NK-92 treated with Interleukin-12 subunit alpha and Interleukin-12 subunit beta, amount 100 ng/mL, for 24 hours (cell line): Measurements from ENCODE around the gene HELZ.
"Not testable (repeated sequence)": the region's sequence is repeated elsewhere in the genome, so short reads cannot be mapped to it uniquely, and the experiment has no call there.

Source experiments
- DNase-seq: peaks from one replicate; lab custom pipeline; 2025; lab: John Stamatoyannopoulos, UW

Gene HELZ

DNA sequence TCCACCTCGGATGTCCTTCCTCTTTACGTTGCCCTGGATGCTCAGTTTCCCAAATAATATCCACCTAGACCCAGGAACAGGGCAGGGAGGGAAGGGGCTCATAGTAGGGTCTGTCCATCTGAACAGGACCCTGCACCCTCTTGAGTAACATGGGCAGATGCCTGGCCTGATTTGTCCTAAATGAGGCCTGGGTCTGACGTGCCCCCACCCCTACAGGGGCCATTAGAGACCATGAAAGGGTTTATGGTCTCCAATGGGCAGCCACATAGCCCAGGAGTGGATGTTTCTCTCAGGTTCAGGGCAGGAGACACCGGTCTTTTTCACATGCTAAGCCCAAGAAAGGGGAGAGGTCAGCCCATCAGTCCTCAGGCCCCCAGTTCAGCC is 193.8 kb downstream of the HELZ start:
- DNase-seq, result no peak

DNA sequence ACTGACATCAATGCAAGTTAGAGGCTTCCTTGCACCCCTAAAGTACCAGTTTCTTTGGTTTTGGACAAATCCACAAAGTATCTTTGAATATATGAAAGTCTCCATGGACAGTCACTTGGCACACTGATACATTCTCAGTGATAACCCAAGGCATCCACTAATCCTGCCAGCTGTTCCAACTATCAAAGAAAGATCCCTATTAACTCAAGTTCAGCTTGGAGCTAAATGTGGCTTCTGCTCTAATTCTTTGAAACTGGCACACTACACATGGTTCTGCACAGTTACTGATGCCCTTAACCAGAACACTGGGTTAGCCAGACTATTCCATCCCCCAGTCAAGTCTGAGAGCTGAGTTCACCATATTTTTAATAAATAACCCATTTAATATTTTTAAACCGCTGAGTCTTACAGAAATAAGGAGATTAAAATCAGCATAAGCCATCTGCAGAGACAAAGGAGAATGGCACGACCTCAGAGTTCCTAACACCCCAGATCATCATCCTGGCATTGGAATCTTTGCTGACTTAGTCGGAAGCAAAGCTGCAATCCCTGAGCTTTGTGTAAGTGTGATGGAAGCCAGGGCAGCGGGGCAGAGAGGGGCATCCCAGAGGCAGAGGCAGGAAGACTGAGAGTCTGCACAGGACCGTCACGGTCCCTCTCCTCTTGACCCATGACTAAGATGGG is 194.4 kb downstream of the HELZ start:
- DNase-seq, result no peak

DNA sequence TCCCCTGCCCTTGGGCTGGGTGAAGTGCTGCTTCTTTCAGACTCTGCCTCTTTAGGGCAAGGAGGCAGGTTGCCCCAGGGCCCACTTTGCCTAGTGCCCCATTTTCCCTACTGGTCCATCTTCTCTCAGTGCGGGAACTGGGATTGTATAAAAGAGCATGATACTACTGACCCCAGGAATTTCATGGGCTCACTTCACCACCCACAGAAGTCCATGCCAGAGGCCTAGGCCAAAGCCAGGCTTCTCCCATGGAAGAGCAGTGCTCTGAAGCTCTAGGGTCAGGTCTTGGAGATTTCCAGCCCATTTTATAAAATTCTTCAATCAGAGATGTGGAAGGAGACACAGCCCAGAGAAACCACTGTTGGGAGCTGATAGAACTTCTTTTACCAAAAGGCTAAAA is 194.9 kb downstream of the HELZ start:
- no peak for DNase-seq

DNA sequence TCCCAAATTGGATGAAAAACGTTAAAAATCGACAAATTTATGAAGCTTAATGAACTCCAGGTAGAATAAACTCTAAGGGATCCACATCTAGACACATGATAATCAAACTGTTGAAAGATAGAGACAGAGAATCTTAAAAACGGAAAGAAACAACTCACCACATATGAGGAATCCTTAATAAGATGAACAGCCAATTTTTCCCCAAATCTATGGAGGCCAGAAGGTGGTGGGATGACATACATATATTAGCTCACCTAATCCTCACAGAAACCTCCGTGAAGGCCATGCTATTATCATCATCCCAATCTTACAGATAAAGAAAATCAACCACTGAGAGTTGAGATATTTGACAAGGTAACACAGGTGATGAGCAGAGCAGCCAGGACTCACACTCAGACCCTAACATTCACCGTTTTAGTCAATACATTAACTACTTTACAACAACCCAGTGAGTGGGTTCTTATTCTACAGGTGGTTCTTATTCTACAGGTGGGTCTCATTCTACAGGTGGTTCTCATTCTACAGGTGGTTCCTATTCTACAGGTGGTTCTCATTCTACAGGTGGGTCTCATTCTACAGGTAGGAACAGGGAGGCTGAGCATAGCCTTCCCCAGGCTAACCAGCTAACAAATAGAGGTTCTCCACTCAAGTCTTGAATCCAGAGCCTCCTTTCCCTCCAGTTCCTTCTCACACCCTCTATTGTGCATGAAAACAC is 195.8 kb downstream of the HELZ start:
- no peak for DNase-seq

DNA sequence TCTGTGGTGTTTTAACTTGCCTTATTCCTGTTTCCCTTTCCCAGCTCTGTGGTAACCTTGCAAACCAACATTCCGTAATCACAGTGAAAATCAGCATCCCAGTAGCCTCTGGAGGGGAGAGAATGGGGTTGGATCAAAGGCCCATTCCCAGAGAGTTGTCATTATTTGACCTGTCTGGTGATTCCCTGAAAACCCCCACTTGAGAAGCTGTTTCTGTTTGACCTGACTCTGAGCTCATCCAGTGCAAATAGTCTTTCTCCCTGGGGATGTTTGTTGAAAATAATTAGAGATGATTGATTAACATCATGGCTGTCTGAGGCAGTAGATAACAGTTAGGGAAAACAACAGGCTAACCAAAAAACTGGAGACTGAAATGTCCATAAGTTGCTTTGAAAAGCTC is 197.6 kb downstream of the HELZ start:
- DNase-seq, result no peak

DNA sequence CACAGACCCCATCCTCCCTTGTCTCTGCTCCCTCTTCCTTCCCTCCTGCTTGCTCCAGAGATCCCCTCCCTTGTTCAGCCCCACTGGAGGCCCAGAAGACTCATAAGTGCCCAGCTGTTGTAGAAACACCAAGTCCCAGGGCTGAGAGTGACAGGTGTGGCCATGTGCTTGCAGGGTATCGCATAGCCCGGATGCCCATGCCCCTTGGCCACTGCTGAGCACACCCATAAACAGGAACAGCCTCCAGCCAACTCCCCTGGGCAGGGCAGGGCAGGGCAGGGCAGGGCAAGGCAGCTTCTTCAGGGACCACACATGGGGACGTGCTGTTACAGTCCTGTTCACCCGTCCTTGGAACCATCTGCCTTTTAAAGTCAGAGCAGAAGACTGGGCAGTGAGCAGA is 198.6 kb downstream of the HELZ start:
- no peak for DNase-seq

DNA sequence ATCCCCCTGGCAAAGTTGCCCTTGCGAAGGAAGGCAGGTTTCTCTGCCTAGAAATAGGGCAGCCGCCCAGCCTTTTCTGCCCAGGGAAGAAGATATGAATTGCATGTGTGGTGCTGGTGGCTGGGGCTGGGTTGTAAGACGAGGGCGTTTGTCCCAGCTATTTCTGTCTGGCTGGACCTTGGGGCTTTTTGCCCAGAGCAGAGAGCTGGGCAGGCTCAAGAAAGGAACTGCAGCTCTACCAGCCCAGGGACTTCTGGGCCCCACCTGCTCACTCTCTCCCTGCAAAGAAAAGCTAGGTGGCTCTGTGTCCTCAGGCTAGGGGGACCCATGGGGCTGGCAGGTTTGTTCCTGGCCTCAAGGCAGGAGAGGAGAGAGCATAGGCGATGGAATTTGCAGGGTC is 200.1 kb downstream of the HELZ start:
- DNase-seq, result no peak

DNA sequence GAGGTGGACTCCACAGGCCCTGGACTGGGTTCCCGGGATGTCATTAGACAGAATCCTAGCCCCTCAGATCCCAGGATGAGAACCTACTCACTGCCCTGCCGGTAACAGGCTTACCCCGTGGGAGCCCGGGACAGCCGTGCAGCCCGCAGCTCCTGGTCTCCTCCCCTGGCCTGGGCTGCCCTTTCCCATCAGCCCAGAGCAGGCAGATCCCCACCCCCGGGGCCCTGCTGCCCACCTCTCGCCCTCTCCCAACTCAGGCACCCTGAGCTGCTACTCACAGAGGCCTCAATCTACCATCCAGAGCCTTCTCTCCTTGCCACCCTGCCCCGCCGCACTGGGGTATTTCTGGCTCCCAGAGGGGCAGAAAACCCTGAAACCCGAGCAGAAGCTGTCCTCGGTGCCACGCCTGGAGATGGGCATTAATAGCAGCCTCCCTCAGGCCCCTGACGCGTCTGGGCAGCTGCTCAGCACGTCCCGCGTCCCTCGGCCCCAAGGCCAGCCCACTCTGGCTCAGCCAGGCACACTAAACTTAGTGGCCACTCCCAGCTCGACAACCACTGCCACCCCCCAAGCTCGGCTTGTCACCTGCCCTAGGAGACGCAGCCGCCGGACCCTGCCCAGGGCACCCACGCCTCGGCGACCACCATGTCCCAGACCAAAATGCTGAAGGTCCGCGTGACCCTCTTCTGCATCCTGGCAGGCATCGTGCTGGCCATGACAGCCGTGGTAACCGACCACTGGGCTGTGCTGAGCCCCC is 200.8 kb downstream of the HELZ start, which contains the start of gene CACNG1:
Gene CACNG1 (plus strand): TSS at position 539 of the 757 bp plus-strand sequence. CDS start 107 bp downstream, at position 646.
- no peak for DNase-seq

DNA sequence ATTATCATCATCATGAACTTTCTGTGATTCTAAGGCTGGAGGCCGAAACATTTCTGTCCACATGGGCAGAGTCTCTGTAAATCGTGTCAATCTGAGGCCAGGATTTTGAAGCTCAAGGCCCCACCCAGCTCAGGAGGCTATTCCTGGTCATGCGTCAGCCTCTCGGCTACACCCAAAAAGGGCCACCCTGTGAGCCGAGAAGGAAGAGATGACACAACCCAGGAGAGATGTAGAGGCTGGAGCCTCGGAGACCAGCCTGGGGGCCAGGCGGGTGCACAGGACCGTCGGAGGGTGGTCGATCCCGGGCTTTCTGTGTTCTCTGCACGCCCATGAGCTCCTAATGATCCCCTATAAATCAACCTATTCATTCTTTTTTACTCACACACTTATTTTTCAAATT is 201.7 kb downstream of the HELZ start:
- no peak for DNase-seq

DNA sequence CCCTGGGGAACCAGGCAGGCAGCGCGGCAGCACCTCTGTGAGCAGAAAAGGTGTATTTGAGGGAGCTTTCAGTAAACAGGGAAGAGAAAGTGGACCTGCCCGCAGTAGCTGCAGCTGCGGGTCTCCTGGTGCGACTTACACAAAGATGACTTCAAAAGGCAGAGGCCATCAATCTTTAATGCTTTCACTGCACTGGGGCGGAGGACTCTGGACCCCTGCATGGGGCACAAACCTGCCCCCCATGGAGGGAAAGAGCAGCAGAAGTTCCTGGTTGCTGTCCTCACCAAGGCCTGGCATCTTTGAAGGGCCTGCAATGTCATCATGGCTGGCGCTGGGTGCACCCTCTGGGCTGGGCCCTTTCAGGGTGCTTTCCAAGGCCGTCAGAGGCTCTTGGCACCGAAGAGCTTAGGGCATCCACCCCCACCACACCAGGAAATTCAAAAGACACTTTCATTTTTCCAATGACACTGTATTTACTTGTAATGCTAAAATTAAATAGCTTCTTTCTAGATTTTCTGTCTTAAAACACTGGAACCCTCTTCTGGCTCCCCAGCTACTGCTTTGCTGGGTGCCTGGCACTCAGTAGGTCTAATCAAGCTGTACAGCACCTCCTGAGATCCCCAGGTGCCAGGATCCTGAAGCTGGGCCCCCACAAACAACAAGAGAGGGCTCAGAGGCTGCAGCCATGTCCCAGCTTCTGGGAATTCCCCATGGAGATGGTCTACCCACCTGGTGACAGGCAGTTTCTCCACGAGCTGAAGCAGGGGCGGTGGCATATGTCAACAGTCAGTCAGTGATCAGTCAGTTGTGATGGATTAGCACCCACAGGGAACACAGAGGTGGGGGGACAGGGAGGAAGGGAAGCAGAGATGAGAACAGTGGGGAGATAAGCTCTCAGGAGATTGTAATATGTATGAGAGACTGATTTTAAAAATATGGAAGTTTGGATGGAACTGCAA is 202.8 kb downstream of the HELZ start:
- DNase-seq, result no peak

DNA sequence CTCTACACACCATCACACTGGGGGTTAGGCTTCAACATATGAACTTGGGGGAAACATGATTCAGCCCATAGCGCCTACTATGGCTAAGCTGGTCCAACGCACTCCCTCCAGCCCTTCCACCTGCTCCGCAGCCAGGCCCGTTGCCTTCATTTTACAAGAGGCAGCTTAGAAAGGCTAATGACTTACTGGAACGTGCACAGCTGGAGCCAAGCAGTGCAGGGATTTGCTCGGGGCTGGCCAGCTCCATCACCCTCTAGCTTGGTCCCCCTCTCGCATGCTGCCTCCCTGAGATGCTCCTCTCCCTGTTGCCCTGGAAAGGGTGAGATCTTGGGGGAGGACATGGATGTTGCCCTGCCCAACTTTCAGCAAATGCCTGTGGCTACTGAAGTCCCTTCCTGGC is 203.5 kb downstream of the HELZ start:
- DNase-seq, result no peak

DNA sequence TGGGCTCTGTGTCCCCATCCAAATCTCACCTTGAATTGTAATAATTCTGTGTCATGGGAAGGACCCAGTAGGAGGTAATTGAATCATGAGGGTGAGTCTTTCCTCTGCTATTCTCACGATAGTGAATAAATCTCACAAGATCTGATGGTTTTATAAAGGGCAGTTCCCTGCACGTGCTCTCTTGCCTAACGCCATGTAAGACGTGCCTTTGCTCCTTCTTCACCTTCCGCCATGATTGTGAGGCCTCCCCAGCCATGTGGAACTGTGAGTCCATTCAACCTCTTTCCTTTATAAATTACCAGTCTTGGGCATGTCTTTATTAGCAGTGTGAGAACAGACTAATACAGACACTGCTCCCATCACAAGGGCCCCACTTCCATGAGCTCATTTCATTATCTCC is 203.9 kb downstream of the HELZ start:
- not testable (repeated sequence) for DNase-seq

DNA sequence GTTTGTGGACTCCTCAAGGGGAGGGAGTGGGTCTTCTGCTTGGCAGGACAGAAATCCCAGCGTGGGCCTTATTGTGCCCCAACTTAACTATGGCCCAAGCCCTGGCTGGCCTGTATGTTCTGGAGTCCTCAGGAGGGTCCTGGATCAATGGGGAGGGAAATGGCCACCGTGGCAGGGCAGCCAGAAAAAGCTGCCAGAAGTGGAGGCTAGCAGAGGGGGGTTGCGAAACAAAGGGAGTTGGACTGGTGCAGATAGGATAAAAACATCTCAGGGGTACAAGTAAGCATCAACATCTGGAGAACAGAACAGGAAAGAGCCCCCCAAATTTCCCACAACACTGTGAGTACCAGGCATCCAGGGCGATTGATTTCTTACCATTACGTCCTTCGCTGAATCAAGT is 204.3 kb downstream of the HELZ start:
- no peak for DNase-seq

DNA sequence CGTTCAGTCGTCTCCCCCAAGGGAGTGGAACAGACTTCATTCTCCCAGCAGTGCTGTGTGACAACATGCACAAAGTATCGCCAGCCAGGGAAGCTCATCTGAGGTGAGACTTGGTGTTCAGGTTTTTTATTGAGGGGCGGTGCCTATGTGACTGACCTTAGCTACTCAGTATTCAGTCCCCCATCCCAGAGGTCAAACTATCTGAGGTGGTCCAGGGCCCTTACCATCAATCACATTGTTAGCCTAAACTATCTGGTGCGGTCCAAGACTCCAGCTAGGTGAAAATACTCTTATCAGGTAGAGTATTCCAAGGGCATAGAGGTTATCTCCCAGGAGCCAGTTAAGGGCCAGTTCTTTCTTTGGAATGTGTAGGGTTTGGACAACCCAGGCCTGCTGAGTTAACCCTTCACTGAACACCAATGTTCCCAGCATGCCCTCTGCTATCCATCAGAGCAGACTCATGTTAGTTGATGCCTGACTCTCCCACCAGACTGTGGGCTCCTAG is 206.1 kb downstream of the HELZ start:
- DNase-seq, result no peak

DNA sequence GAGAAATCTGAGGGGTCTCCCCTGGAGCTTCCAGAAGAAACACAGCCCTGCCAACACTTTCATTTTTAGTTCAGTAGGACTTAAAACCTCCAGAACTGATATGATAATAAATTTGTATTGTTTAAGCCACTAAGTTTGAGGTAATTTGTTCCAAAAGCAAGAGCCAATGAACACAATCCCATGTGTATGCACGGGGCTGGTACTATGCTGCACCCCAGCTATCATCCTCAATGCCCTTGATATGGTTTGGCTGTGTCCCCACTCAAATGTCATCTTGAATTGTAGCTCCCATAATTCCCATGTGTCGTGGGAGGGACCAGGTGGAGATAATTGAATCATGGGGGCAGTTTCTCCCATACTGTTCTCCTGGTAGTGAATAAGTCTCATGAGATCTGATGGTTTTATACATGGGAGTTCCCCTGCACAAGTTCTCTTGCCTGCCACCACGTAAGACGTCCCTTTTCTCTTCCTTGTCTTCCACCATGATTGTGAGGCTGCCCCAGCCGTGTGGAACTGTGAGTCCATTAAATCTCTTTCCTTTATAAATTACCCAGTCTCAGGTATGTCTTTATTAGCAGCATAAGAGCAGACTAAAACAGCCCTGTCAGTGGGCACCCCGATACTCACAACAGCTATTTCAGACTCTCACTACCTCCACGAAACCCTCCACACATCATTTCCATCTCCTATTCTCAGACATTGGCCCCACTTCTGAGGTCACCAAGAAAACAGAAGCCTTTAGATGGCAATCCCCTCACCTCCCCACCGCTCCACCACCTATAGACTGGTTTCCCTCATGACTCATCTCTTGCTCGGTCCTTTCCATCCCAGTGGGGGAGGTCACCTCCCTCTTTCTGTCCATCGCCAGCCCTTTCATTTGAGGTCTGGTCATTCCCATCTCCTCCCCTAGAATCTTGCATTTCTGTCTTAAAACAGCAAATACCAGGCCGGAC is 209.6 kb downstream of the HELZ start:
- DNase-seq, result no peak

DNA sequence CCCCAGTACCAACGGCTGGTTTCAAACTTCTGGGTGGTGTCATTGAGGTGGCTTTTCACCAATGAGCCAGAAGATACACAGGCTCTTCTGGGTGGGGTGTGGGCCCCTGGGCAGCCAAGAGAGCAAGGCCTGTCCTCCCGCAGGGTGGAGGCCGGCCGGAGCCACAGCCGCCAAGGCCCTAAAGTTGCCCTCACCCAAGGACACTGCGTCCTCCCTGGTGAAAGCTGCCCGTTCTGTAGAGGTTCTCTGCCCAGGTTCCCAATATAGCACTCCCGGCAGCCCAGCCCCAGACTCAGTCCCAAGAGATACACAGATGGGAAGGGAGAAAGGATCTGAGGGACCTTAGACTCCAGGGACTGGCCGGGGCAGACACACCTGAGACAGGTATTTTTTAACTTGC is 211.4 kb downstream of the HELZ start:
- DNase-seq, result no peak

DNA sequence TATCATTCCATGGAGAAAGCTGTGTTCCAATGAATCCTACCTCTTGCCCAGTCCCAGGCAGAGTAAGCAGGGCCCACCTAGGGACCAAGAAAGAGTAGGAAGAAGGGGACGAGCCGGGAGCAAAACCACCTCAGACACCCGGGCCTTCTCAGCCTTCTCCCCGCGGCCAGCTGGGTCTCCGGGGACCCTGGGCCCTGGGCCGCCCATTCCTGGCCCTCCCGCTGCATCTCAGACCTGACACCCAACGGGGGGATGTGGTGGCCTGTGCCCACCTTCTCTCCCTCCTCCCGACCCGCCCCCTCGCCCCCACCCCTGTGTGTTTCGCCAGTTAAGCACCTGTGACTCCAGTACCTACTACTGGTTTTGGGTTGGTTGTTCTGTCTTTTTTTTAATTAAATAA is 212.0 kb downstream of the HELZ start:
- no peak for DNase-seq

DNA sequence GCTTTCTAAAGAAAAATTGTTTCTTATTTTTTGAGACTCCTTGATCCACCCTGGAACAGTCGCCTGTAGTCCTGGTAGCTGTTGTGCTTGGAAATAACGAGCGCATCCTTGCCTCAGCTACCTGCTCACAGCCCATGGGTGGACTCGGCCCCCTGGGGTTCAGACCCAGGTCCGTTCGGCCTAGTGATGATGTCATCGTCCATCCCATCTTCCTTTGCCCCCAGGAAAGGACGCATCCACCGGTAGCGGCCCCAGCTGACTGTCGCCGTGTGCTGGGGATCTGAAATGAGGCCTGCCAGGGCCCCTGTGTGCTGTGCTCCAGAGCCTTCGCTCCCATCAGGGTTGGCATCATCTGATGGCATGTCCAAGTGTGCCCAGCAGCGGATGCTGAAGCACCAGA is 212.6 kb downstream of the HELZ start:
- no peak for DNase-seq

DNA sequence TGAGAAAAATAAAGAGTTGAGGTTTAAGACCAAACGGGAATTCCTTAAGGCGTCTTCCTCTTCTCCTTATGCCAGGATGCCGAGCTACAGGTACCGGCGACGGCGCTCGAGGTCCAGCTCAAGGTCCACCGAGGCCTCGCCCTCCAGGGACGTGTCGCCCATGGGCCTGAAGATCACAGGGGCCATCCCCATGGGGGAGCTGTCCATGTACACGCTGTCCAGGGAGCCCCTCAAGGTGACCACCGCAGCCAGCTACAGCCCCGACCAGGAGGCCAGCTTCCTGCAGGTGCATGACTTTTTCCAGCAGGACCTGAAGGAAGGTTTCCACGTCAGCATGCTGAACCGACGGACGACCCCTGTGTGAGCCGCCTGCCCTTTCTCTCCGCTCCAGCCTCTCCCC is 214.4 kb downstream of the HELZ start:
- DNase-seq, result no peak

DNA sequence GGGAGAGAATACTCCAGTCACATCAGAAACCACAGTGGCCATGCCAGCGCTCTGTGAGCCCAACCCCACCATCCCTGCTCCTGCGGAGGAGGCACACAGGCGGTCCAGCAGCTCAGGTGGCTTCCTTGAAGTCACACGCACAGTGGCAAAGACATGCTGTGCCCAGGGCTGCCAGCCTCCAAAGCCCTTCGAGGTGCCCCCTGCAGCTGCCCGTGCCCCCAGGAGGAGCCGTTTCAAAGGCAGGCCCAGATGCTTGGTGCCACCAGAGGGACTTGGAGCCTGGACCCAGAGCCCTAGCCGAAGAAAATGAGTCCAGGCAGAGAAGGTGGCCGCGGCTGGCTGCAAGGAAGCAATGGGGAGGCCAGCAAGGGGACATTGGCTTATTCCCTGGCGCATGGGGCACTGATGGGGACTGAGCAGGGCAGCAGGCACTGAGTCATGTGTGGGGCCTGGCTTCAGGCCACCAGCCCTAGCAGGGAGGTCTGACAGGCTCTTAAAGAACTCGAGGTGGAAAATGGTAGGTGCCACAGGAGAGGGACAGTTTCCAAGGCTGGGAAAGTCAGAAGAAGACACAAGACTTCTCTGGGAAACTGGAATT is 217.9 kb downstream of the HELZ start:
- DNase-seq, result no peak
